MCF 10A (cell line): ENCODE measurements around the gene ALKBH3. TPM values are rescaled to one million over a fixed set of nuclear protein-coding genes. Genes with fewer than 3 reads are reported as not detected.
A peak's percentile ranks its signal among the peaks of the same experiment; 100 is the strongest.

Source experiments
- BruUV-seq: library from RNA; stranded (reverse); fragments of 400-500 nt; replicated peaks from 2 replicates; lab custom pipeline; 2021; lab: Mats Ljungman, UMichigan
- CTCF ChIA-PET: fragments of 300-600 bp; sonication (Branson Sonifier 250); formaldehyde crosslinking; extraction: SDS; loops from one replicate; lab custom pipeline; 2021; ENCODE audit warnings: antibody characterized with exemption, inconsistent platforms; lab: Yijun Ruan, JAX
- POLR2A ChIA-PET: fragments of 300-600, 350-650 bp; sonication (Branson Sonifier 250); formaldehyde crosslinking; extraction: SDS; loops from one replicate; lab custom pipeline; 2020; ENCODE audit warnings: antibody characterized with exemption, inconsistent platforms; lab: Yijun Ruan, JAX
- DNase-seq: peaks from one replicate; pipeline ENCODE4 v3.0.0-alpha.2; 2018; ENCODE audit not compliant: unreplicated experiment
- H3K27ac Mint-ChIP-seq: one replicate; pipeline ENCODE4 v1.8.0; 2022; ENCODE audit warnings: mild to moderate bottlenecking, low read depth, mixed read lengths; ENCODE audit not compliant: unreplicated experiment
- H3K27me3 Mint-ChIP-seq: one replicate; pipeline ENCODE4 v1.8.0; 2022; ENCODE audit warnings: mixed read lengths; ENCODE audit not compliant: insufficient read depth, unreplicated experiment
- H3K36me3 Mint-ChIP-seq: one replicate; pipeline ENCODE4 v1.8.0; 2022; ENCODE audit warnings: mild to moderate bottlenecking, moderate library complexity, mixed read lengths; ENCODE audit not compliant: insufficient read depth, unreplicated experiment
- H3K4me1 Mint-ChIP-seq: one replicate; pipeline ENCODE4 v1.8.0; 2022; ENCODE audit warnings: mixed read lengths; ENCODE audit not compliant: insufficient read depth, unreplicated experiment
- H3K4me3 Mint-ChIP-seq: one replicate; pipeline ENCODE4 v1.8.0; 2022; ENCODE audit warnings: mild to moderate bottlenecking, moderate library complexity, mixed read lengths; ENCODE audit not compliant: unreplicated experiment
- H3K9me3 Mint-ChIP-seq: one replicate; pipeline ENCODE4 v1.8.0; 2022; ENCODE audit warnings: mixed read lengths; ENCODE audit not compliant: unreplicated experiment
- intact Hi-C: fragments of 100-400 bp; cut with micrococcal nuclease; formaldehyde crosslinking; loops from 2 replicates; pipeline ENCODE4 v1.14.1; 2022
- total RNA-seq: library from RNA; stranded (reverse); gene quantifications from 2 replicates; pipeline ENCODE4 v1.2.3, GENCODE V29; 2022
- TF ChIP-seq, protein P1 (sequence below): fragments of 200-600 bp; IDR thresholded peaks from one replicate; pipeline ENCODE4 v1.8.0; 2022; ENCODE audit warnings: antibody characterized with exemption, mild to moderate bottlenecking; ENCODE audit not compliant: unreplicated experiment

The ALKBH3 gene
- total RNA-seq, 1 experiment from 2014 or later, result 76.2 TPM

DNA sequence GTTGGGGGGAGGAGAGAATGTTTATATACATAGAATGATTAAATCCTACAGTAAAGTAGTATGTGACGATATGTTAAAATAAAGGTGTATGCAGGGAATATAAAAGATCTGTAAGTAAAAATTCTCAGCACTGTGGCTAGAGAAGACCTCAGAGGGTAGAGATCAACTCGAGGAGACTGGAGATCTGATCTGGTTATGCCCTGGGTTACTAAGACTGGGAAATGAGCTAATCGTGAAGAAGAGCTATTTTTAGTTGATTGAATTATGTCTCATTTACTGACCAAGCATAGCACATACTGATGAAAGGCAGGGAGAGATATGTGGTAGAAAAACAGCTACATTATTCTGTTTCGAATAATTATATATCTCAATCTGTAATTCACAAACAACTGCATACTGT is 42.8 kb upstream of the ALKBH3 start:
- intact Hi-C loops, result no loop called here
- Mint-ChIP-seq H3K9me3 (no peaks in the 10 kb centered on the region), H3K4me3 (no peak overlapping the region), H3K27ac (no peak overlapping the region), H3K4me1 (no peaks in the 10 kb centered on the region), H3K27me3 (peaks cover 10% of the 10 kb centered on the region), H3K36me3 (peaks cover 40% of the 10 kb centered on the region)
- DNase-seq, result no peak
- TF ChIP-seq, protein P1, sequence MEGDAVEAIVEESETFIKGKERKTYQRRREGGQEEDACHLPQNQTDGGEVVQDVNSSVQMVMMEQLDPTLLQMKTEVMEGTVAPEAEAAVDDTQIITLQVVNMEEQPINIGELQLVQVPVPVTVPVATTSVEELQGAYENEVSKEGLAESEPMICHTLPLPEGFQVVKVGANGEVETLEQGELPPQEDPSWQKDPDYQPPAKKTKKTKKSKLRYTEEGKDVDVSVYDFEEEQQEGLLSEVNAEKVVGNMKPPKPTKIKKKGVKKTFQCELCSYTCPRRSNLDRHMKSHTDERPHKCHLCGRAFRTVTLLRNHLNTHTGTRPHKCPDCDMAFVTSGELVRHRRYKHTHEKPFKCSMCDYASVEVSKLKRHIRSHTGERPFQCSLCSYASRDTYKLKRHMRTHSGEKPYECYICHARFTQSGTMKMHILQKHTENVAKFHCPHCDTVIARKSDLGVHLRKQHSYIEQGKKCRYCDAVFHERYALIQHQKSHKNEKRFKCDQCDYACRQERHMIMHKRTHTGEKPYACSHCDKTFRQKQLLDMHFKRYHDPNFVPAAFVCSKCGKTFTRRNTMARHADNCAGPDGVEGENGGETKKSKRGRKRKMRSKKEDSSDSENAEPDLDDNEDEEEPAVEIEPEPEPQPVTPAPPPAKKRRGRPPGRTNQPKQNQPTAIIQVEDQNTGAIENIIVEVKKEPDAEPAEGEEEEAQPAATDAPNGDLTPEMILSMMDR, result no peak
- ChIA-PET POLR2A (interaction anchor here (0.6 kb wide), 1 partner anchor 11 kb away, joined by 3 read pairs; no protein-coding TSS in a partner anchor), CTCF (interaction anchor here (1.1 to 3.3 kb wide), 3 partner anchors 9 to 14 kb away, joined by 3 to 24 read pairs (median 14); no protein-coding TSS in a partner anchor)
- BruUV-seq, result no TSS peak

DNA sequence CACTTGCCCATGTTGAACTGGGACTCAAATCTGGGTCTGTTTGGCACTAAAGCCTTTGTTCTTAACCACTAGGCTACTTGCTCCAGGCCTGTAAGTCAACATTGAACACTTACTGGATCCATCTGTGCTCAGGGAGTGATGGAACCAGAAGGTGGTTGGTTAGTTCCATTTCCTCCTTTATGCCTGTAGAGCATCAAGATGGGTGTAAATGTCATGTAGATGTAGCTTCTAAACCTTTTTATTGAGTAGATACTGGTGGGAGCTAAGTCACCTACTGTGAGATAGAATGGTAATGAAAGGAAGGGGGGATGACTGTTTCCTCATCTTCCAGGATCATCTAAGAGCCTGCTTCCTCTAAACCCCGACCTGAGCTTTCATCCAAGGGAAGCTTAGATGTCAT is 38.6 kb upstream of the ALKBH3 start:
- no peaks in the 10 kb centered on the region for H3K4me1 Mint-ChIP-seq
- peaks cover 34% of the 10 kb centered on the region for H3K36me3 Mint-ChIP-seq
- H3K9me3 Mint-ChIP-seq, result no peaks in the 10 kb centered on the region
- CTCF ChIA-PET, result interaction anchor here (0.6 to 4.1 kb wide), 6 partner anchors 9 to 180 kb away, joined by 3 to 34 read pairs (median 3); no protein-coding TSS in a partner anchor
- POLR2A ChIA-PET, result interaction anchor here (1.6 to 1.7 kb wide), 2 partner anchors 9 to 12 kb away, joined by 4 to 11 read pairs; no protein-coding TSS in a partner anchor
- intact Hi-C loops, result no loop called here
- TF ChIP-seq, protein P1, result no peak
- BruUV-seq, result no TSS peak
- no peak overlapping the region for H3K27ac Mint-ChIP-seq
- no peak overlapping the region for H3K4me3 Mint-ChIP-seq
- no peak for DNase-seq
- peaks cover 8% of the 10 kb centered on the region for H3K27me3 Mint-ChIP-seq

DNA sequence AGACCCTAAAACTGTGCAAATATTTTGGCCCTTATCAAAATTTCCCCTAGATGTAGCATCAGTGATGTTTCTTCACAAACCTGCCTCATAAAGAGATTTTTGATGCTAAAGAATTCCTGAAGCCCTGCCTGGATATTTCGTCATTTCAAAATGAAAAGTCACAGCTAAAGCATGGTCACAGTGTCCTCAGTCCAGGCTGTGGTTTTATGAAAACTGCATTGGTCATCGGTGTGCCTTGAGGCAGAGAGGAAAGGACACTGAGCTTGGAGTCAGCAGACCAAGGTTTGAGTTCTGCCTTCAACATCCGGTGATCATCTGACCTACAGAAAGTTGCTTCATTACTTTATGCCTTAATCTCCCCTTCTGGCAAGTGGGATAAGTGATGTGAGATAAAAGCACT is 34.8 kb upstream of the ALKBH3 start:
- Mint-ChIP-seq H3K27me3 (no peaks in the 10 kb centered on the region), H3K9me3 (no peaks in the 10 kb centered on the region), H3K36me3 (peaks cover 14% of the 10 kb centered on the region), H3K4me1 (no peaks in the 10 kb centered on the region), H3K27ac (no peak overlapping the region), H3K4me3 (no peak overlapping the region)
- ChIA-PET POLR2A (no interaction called here), CTCF (interaction anchor here (0.9 to 1.7 kb wide), 2 partner anchors 11 to 20 kb away, joined by 3 to 5 read pairs; no protein-coding TSS in a partner anchor)
- BruUV-seq, result no TSS peak
- no peak for DNase-seq
- TF ChIP-seq, protein P1, result no peak
- intact Hi-C loops, result no loop called here

DNA sequence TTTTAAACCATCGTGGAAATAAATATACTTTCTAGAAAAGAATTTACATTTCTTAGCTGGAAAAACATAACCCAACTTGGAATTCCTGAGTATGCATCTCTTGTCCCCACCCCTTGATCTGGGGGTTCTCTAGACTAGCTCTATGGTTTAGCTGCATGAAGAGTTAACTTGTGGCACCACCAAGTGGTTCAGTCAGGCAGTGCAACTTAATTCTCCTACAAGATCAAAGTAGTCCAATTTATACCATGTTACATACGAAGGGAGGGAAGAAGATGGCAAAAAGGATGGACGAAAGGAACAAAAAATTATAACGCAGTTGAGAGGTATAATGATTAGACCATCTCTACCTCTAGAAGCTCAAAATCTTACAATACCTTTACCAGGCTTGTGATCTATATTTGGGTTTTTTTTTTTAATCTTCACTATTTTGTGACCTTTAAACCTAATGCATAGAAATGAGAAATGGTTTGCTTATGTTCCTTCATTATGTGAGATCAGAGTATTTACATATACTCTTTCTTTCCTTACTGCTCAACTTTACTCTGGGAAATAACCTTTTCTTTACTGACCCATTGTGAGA is 28.5 kb upstream of the ALKBH3 start:
- POLR2A ChIA-PET, result interaction anchor here (0.6 to 1.2 kb wide), 4 partner anchors 16 to 29 kb away, joined by 3 to 4 read pairs (median 4); no protein-coding TSS in a partner anchor
- no peaks in the 10 kb centered on the region for H3K27me3 Mint-ChIP-seq
- TF ChIP-seq, protein P1, result peak; percentile 73
- no peaks in the 10 kb centered on the region for H3K4me1 Mint-ChIP-seq
- no peaks in the 10 kb centered on the region for H3K9me3 Mint-ChIP-seq
- peak; percentile 68 for DNase-seq
- intact Hi-C loops, result loop anchor here (1.0 to 10.0 kb wide), 3 partner anchors 27 to 348 kb away; no protein-coding TSS in a partner anchor
- no peak overlapping the region for H3K27ac Mint-ChIP-seq
- H3K4me3 Mint-ChIP-seq, result no peak overlapping the region
- BruUV-seq, result no TSS peak
- H3K36me3 Mint-ChIP-seq, result peaks cover 8% of the 10 kb centered on the region
- CTCF ChIA-PET, result interaction anchor here (0.5 to 7.2 kb wide), 40 partner anchors 9 to 481 kb away, joined by 3 to 99 read pairs (median 4); no protein-coding TSS in a partner anchor
